Loucy (cell line): ENCODE measurements around the gene MTSS2.

ENCODE experiments used
- CTCF ChIP-seq: fragments of 200-600 bp; sonication (generic); conservative IDR thresholded peaks from 2 replicates; pipeline ENCODE4 v1.5.1; 2014; ENCODE audit warnings: mild to moderate bottlenecking, antibody characterized with exemption, low read length
- EZH2phosphoT487 ChIP-seq: fragments of 200-600 bp; IDR thresholded peaks from 2 replicates; pipeline ENCODE4 v1.6.1; 2018; ENCODE audit warnings: antibody characterized with exemption, mild to moderate bottlenecking, moderate library complexity, borderline replicate concordance

- no peak for TF ChIP-seq CTCF
- TF ChIP-seq EZH2phosphoT487 = no peak
These were observed 10.5 kb upstream of the MTSS2 start for GRCh38 chr16:70696355-70696754.
